ENCODE measurements around the gene ATG7. TPM values are rescaled to one million over a fixed set of nuclear protein-coding genes. Genes with fewer than 3 reads are reported as not detected.

Gene ATG7
- total RNA-seq, 1 donor from 2014 or later, result 55.0 TPM

DNA sequence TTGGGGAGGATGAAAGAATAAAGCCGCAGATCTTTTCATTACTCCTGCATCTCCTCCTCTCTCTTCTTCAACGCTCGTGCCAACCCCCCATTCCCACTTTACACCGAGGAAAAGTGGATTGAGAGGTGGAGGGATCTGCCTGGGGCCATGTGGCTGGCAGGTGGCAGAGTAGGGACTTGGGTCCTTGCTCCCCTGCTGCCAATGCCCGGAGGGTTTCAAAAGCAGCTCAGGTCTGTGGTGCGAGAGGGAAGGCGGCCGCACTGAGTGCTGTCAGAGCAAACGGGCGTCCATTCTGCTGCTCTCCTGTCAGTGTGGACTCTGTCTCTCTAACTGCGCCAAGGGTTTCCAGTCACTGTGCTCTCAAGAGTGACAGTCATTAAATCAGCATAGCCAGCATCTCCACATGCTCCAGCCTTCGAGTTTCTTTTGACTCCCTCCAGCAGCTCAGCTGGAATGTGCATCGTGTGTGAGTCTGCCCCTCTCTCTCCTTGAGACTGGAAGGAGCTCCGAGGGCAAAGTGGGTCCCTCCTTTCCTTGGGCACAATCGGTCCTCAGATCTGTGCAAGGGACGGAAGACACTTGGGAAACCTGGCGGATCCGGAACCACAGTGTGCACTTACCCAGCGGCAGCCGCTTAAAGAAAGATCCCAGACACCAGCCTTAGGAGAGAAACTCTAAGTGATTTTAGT, 302.9 kb downstream of the ATG7 start:
- DNase-seq (ENCODE audit: extremely low spot score in 2 of 2), result peak in 1 of 2 donors; percentile 78
- H3K27me3 ChIP-seq, result no peaks in the 10 kb centered on the region
- no peaks in the 10 kb centered on the region for H3K36me3 ChIP-seq
- H3K4me3 ChIP-seq, result no peak overlapping the region
- TF ChIP-seq POLR2AphosphoS5 (IDR thresholded peaks at IDR 0.05; ENCODE audit: insufficient read depth in 1 of 2, low read depth in 1 of 2), result no peak
- no peak for TF ChIP-seq POLR2A (IDR thresholded peaks at IDR 0.05)
- TF ChIP-seq, protein P1, sequence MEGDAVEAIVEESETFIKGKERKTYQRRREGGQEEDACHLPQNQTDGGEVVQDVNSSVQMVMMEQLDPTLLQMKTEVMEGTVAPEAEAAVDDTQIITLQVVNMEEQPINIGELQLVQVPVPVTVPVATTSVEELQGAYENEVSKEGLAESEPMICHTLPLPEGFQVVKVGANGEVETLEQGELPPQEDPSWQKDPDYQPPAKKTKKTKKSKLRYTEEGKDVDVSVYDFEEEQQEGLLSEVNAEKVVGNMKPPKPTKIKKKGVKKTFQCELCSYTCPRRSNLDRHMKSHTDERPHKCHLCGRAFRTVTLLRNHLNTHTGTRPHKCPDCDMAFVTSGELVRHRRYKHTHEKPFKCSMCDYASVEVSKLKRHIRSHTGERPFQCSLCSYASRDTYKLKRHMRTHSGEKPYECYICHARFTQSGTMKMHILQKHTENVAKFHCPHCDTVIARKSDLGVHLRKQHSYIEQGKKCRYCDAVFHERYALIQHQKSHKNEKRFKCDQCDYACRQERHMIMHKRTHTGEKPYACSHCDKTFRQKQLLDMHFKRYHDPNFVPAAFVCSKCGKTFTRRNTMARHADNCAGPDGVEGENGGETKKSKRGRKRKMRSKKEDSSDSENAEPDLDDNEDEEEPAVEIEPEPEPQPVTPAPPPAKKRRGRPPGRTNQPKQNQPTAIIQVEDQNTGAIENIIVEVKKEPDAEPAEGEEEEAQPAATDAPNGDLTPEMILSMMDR (IDR thresholded peaks at IDR 0.05), result no peak
- intact Hi-C loops (cut with DNase I), result no loop called here
- H3K4me1 ChIP-seq, result peaks cover 50% of the 10 kb centered on the region
- no peaks in the 10 kb centered on the region for H3K9me3 ChIP-seq
- H3K27ac ChIP-seq, result peak overlapping the region; percentile 4

DNA sequence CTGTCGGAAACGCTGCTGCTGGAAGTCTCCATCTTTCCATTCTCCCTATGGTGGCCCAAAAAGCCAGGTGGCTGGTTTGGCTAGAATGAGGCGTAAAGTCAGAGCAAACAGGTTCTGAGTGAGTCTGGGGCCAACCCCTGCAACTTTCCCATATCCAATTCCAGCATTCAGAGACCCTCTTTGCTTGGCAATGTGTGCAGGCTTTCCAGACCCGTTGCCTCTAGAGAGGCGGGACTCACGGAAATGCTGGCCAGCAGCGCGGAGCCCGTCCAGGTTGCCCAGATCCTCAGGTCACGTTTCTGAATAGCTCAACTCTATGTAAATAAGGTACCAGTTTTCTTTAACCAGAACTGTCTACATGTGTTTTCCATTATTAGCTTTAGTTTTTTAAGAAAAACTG, 303.5 kb downstream of the ATG7 start:
- H3K27ac ChIP-seq, result peak overlapping the region; percentile 4
- peak in 1 of 2 donors; percentile 71 for DNase-seq (ENCODE audit: extremely low spot score in 2 of 2)

DNA sequence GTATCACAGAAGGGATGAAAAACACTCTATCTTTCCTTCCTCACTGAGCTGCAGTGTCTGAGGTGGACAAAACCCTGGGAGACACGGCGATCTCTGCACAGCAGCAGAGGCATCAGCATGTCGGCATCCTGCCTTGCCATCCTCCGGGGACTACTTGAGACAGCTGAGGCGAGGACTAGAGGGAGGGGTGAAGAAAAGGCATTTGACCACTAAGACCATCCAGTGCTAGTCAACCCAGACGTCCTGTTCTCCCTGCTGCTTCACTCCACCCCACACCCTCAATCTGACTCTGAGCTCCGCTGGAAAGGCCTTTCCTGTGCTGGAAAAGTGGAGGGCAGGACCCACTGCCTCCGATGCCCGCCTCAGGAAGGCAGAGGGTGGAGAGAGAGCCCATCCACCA, 304.3 kb downstream of the ATG7 start:
- intact Hi-C loops (cut with DNase I), result no loop called here
- no peaks in the 10 kb centered on the region for H3K9me3 ChIP-seq
- H3K27me3 ChIP-seq, result no peaks in the 10 kb centered on the region
- DNase-seq (ENCODE audit: extremely low spot score in 2 of 2), result peak in 1 of 2 donors; percentile 77
- peaks cover 50% of the 10 kb centered on the region for H3K4me1 ChIP-seq
- no peak for TF ChIP-seq POLR2A (IDR thresholded peaks at IDR 0.05)
- no peak for TF ChIP-seq POLR2AphosphoS5 (IDR thresholded peaks at IDR 0.05; ENCODE audit: insufficient read depth in 1 of 2, low read depth in 1 of 2)
- TF ChIP-seq, protein P1 (IDR thresholded peaks at IDR 0.05), result no peak
- no peak overlapping the region for H3K27ac ChIP-seq
- H3K36me3 ChIP-seq, result no peaks in the 10 kb centered on the region
- H3K4me3 ChIP-seq, result no peak overlapping the region

More for the DNA sequence above, 303.5 kb downstream of the ATG7 start:
- Histone ChIP-seq H3K27me3 (no peaks in the 10 kb centered on the region), H3K4me3 (no peak overlapping the region), H3K9me3 (no peaks in the 10 kb centered on the region), H3K36me3 (no peaks in the 10 kb centered on the region), H3K4me1 (peaks cover 50% of the 10 kb centered on the region)
- intact Hi-C loops (cut with DNase I), result no loop called here
- TF ChIP-seq, protein P1 (IDR thresholded peaks at IDR 0.05), result no peak
- no peak for TF ChIP-seq POLR2A (IDR thresholded peaks at IDR 0.05)
- TF ChIP-seq POLR2AphosphoS5 (IDR thresholded peaks at IDR 0.05; ENCODE audit: insufficient read depth in 1 of 2, low read depth in 1 of 2), result no peak

DNA sequence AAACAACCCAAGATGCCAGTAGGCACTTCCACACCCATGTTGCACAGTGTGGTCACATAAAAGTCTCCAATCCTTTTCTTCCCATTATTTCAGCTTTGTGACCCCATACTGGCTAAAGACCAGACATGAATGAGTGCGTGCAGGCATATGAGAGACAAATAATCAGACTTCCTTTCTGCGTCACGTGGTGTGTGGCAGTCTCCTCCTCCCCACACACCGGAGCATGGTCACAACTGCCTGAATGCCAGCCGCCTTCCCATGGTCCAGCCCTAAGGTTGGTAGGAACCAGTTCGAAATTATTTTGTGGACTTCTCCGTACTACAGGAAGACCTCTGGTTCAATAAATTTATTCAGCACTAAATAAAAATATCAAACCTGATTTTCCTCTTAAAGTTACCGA, 306.0 kb downstream of the ATG7 start:
- H3K27ac ChIP-seq, result no peak overlapping the region
- H3K27me3 ChIP-seq, result no peaks in the 10 kb centered on the region
- peaks cover 65% of the 10 kb centered on the region for H3K4me1 ChIP-seq
- TF ChIP-seq, protein P1 (IDR thresholded peaks at IDR 0.05), result no peak
- TF ChIP-seq POLR2A (IDR thresholded peaks at IDR 0.05), result no peak
- TF ChIP-seq POLR2AphosphoS5 (IDR thresholded peaks at IDR 0.05; ENCODE audit: insufficient read depth in 1 of 2, low read depth in 1 of 2), result no peak
- no peak overlapping the region for H3K4me3 ChIP-seq
- no peaks in the 10 kb centered on the region for H3K9me3 ChIP-seq
- peak in 1 of 2 donors; percentile 42 for DNase-seq (ENCODE audit: extremely low spot score in 2 of 2)
- intact Hi-C loops (cut with DNase I), result no loop called here
- H3K36me3 ChIP-seq, result no peaks in the 10 kb centered on the region

DNA sequence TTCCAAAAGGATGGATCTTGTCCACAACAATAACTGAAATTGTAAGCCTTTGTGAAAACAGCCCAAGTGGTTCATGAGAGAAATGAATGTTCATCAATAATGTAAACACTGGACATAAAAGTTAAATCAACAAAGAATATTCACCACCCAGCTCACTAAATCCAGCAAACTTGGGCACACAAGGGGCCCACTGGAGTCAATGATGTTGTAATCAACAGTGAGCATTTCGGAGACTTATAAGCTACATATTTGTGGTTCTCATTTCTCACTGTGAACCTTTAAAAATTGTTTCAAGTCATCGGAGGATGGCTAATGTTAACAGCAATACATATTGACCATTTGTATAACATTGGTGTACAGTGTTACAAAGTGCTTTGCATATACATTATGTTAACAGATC, 308.4 kb downstream of the ATG7 start:
- peaks cover 80% of the 10 kb centered on the region for H3K4me1 ChIP-seq
- H3K27ac ChIP-seq, result peak overlapping the region; percentile 72
- no peak overlapping the region for H3K4me3 ChIP-seq
- H3K27me3 ChIP-seq, result no peaks in the 10 kb centered on the region
- no peaks in the 10 kb centered on the region for H3K36me3 ChIP-seq
- H3K9me3 ChIP-seq, result no peaks in the 10 kb centered on the region
- intact Hi-C loops (cut with DNase I), result no loop called here
- no peak for DNase-seq (ENCODE audit: extremely low spot score in 2 of 2)
- TF ChIP-seq, protein P1 (IDR thresholded peaks at IDR 0.05), result no peak

Measured in vagina (tissue), 2 donors.